Ascending aorta (tissue), 2 donors: ENCODE measurements around the gene A1BG. TPM values are rescaled to one million over a fixed set of nuclear protein-coding genes. Genes with fewer than 3 reads are reported as not detected.

Experiments
- DNase-seq, 2 donors: peaks; one replicate each; pipeline ENCODE4 v3.0.0-alpha.2; 2019; ENCODE audit warnings: low spot score in 2 of 2
- H3K27ac ChIP-seq, 2 donors: fragments of 200-600 bp; sonication (generic); one replicate each; pipeline ENCODE4 v1.5.1; 2016 to 2017; ENCODE audit warnings: mild to moderate bottlenecking in 1 of 2
- H3K27me3 ChIP-seq: fragments of 200-600 bp; sonication (generic); one replicate; pipeline ENCODE4 v1.5.1; 2017
- H3K36me3 ChIP-seq, 2 donors: fragments of 200-600 bp; sonication (generic); one replicate each; pipeline ENCODE4 v1.5.1; 2016
- H3K4me1 ChIP-seq, 2 donors: fragments of 200-600 bp; sonication (generic); one replicate each; pipeline ENCODE4 v1.5.1; 2016 to 2017; ENCODE audit warnings: mild to moderate bottlenecking in 1 of 2
- H3K4me3 ChIP-seq, 2 donors: fragments of 200-600 bp; sonication (generic); one replicate each; pipeline ENCODE4 v1.5.1; 2016 to 2017; ENCODE audit warnings: mild to moderate bottlenecking in 1 of 2
- H3K9me3 ChIP-seq, 2 donors: fragments of 200-600 bp; sonication (generic); one replicate each; pipeline ENCODE4 v1.5.1; 2016
- CTCF ChIP-seq, 3 experiments: fragments of 200-600 bp in 2 of 3; fragments of 450-650 bp in 1 of 3; sonication (generic) in 2 of 3; IDR thresholded peaks; one replicate each; pipeline ENCODE4 v1.5.1; 2016 to 2019; ENCODE audit warnings: antibody characterized with exemption in 3 of 3, mild to moderate bottlenecking in 1 of 3, moderate library complexity in 1 of 3
- intact Hi-C: fragments of 100-400 bp; cut with DNase I; formaldehyde crosslinking; loops from one replicate; pipeline ENCODE4 v1.15.1; 2023
- total RNA-seq: library from RNA; depleted of rRNA; stranded (reverse); fragments of >200 nt; gene quantifications from one replicate; pipeline ENCODE4 v1.1.0, GENCODE V29; 2016

A1BG gene
- total RNA-seq, 1 donor from 2014 or later = 0.32 TPM

GRCh38 chr19:58374200-58374599 lies 20.9 kb upstream of the A1BG start:
- no peak for DNase-seq
- TF ChIP-seq CTCF (IDR thresholded peaks at IDR 0.05) = no peak
- intact Hi-C loops = no loop called here

GRCh38 chr19:58372311-58373133 lies 19.2 kb upstream of the A1BG start:
- no peak overlapping the region for H3K4me3 ChIP-seq
- H3K27me3 ChIP-seq = no peaks in the 10 kb centered on the region
- H3K9me3 ChIP-seq = no peaks in the 10 kb centered on the region
- TF ChIP-seq CTCF (IDR thresholded peaks at IDR 0.05) = no peak
- intact Hi-C loops = no loop called here
- H3K4me1 ChIP-seq = no peaks in the 10 kb centered on the region
- H3K36me3 ChIP-seq = no peaks in the 10 kb centered on the region
- no peak for DNase-seq
- H3K27ac ChIP-seq = no peak overlapping the region

More at GRCh38 chr19:58374200-58374599, 20.9 kb upstream of the A1BG start:
- Histone ChIP-seq H3K27me3 (no peaks in the 10 kb centered on the region), H3K4me1 (no peaks in the 10 kb centered on the region), H3K36me3 (no peaks in the 10 kb centered on the region), H3K4me3 (no peak overlapping the region), H3K9me3 (no peaks in the 10 kb centered on the region), H3K27ac (no peak overlapping the region)

GRCh38 chr19:58368561-58369360 lies 15.5 kb upstream of the A1BG start:
- no peaks in the 10 kb centered on the region for H3K4me1 ChIP-seq
- intact Hi-C loops = no loop called here
- H3K27ac ChIP-seq = no peak overlapping the region
- TF ChIP-seq CTCF (IDR thresholded peaks at IDR 0.05) = no peak
- H3K4me3 ChIP-seq = no peak overlapping the region
- H3K27me3 ChIP-seq = no peaks in the 10 kb centered on the region
- no peak for DNase-seq
- H3K36me3 ChIP-seq = no peaks in the 10 kb centered on the region
- no peaks in the 10 kb centered on the region for H3K9me3 ChIP-seq

- H3K36me3 ChIP-seq = no peaks in the 10 kb centered on the region
- no peak for TF ChIP-seq CTCF (IDR thresholded peaks at IDR 0.05)
- H3K27me3 ChIP-seq = no peaks in the 10 kb centered on the region
- DNase-seq = no peak
- no peak overlapping the region for H3K27ac ChIP-seq
- H3K4me1 ChIP-seq = no peaks in the 10 kb centered on the region
- intact Hi-C loops = no loop called here
- H3K9me3 ChIP-seq = no peaks in the 10 kb centered on the region
- no peak overlapping the region for H3K4me3 ChIP-seq
Measured at GRCh38 chr19:58367698-58368454, 14.6 kb upstream of the A1BG start.

GRCh38 chr19:58366585-58367430 lies 13.5 kb upstream of the A1BG start:
- Histone ChIP-seq H3K4me1 (no peaks in the 10 kb centered on the region), H3K4me3 (no peak overlapping the region), H3K36me3 (no peaks in the 10 kb centered on the region), H3K27me3 (no peaks in the 10 kb centered on the region), H3K27ac (no peak overlapping the region), H3K9me3 (no peaks in the 10 kb centered on the region)
- no peak for DNase-seq
- TF ChIP-seq CTCF (IDR thresholded peaks at IDR 0.05) = no peak
- intact Hi-C loops = no loop called here
